Activated T-cell treated with anti-CD3 and anti-CD28 coated beads, Interleukin-2, amount 50 U/mL, for 72 hours (primary cell): Measurements from ENCODE around the gene ADTRP. TPM values are rescaled to one million over a fixed set of nuclear protein-coding genes. Genes with fewer than 3 reads are reported as not detected.
"Not testable (repeated sequence)": the region's sequence is repeated elsewhere in the genome, so short reads cannot be mapped to it uniquely, and the experiment has no call there.

Experiments used
- ATAC-seq, 2 donors: fragments of 150-1000 bp; cut with Tn5 transposase; replicated peaks in 1 of 2; 2 replicates each; pipeline ENCODE4 v1.10.0; 2021; ENCODE audit warnings: moderate library complexity in 2 of 2, mild to moderate bottlenecking in 1 of 2
- DNase-seq, 2 donors: peaks; one replicate each; pipeline ENCODE4 v3.0.0; 2021 to 2022; ENCODE audit warnings: mixed read lengths in 1 of 2
- H3K27ac Mint-ChIP-seq: one replicate; pipeline ENCODE4 v1.8.0; 2022; ENCODE audit warnings: mild to moderate bottlenecking, moderate library complexity, mixed read lengths
- H3K27me3 Mint-ChIP-seq: one replicate; pipeline ENCODE4 v1.8.0; 2022; ENCODE audit warnings: low read depth, mixed read lengths
- H3K36me3 Mint-ChIP-seq, 2 donors: one replicate each; pipeline ENCODE4 v1.8.0; 2022; ENCODE audit warnings: mixed read lengths in 2 of 2, mild to moderate bottlenecking in 1 of 2; ENCODE audit not compliant: insufficient read depth in 2 of 2
- H3K4me1 Mint-ChIP-seq: one replicate; pipeline ENCODE4 v1.8.0; 2022; ENCODE audit warnings: low read depth, mixed read lengths
- H3K4me3 Mint-ChIP-seq, 2 donors: one replicate each; pipeline ENCODE4 v1.8.0; 2022; ENCODE audit warnings: mild to moderate bottlenecking in 2 of 2, mixed read lengths in 2 of 2, moderate library complexity in 2 of 2
- H3K9me3 Mint-ChIP-seq, 2 donors: one replicate each; pipeline ENCODE4 v1.8.0; 2022; ENCODE audit warnings: mixed read lengths in 2 of 2
- total RNA-seq, 2 donors: library from RNA; stranded (reverse); gene quantifications; one replicate each; pipeline ENCODE4 v1.2.3, GENCODE V29; 2022

ADTRP gene
- total RNA-seq, 2 donors from 2014 or later: 62.4 to 71.6 TPM

DNA sequence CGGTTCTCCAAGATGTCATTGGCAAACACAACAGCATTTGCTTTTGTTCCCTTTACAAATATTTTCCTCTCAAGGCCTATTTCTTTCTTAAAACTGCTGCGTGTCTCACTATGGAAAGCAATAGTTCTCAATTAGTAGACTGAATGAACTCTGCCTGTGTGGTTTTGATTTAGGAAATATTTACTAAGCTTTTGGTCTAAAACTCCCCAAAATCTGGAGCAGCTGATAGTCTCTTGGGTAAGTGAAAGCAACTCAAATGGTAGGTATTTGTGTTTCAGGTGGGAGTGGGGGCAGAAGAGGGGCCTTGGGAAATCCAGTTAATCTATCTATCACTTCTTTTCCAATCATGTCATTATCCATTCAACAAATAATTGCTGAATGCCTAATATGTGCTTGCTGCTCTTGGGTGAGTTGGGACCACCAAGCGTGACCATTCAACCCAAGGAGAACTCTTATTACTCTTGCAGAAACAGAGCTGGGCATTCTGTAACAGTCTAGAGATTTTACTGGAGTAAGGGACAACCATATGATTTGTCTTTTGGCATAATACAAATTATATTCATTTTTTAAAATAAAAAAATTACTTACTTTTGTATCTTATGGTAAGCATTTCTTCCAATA, 33.2 kb upstream of the ADTRP start:
- no peak overlapping the region for H3K27ac Mint-ChIP-seq

DNA sequence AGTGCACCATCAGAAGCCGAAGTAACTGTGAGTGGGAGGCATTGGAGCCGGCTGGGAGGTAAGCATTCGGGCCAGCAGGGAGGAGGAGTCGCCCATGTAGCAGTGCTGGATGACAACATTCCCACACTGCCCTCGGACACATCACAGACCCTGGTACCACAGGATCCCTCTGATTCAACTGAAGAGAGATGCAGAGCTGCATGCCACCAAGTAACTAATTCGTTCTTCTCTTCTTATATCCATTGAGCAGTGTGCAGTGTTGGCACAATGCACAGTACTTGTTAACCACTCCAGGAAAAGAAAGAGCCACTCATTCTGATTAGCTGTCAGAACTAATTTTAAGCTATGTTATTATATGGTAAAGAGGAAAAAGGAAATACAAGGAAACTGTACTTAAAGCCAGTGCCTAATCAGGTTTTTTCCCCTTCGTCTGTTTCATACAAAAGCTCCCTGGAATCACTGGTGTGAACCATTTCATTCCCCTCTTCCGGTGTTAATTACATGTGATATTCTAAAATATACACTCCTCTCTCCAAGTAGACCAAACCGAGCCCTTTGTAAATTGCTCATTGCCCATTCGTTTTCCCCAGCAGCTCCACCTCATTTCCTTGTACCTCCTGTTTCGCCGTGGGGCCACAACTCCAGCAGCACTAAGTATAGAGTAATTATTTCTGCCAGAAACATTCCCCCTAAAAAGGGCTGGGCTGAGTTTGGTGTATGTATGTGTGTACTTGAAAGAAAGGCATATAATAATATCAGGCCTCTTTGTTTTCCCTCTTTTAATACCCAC, 32.4 kb upstream of the ADTRP start:
- Mint-ChIP-seq H3K4me3 (no peak overlapping the region), H3K9me3 (peaks cover 2 to 3% of the 10 kb centered on the region in 2 donors), H3K36me3 (no peaks in the 10 kb centered on the region), H3K27me3 (no peaks in the 10 kb centered on the region), H3K4me1 (peaks cover 26% of the 10 kb centered on the region), H3K27ac (peak overlapping the region; percentile 43)
- DNase-seq (no peak), ATAC-seq (no peak)

More for the DNA sequence above, 33.2 kb upstream of the ADTRP start:
- no peak for ATAC-seq
- Mint-ChIP-seq H3K36me3 (no peaks in the 10 kb centered on the region), H3K4me3 (no peak overlapping the region), H3K27me3 (no peaks in the 10 kb centered on the region), H3K4me1 (peaks cover 19% of the 10 kb centered on the region), H3K9me3 (peaks cover 2 to 3% of the 10 kb centered on the region in 2 donors)
- DNase-seq: no peak

DNA sequence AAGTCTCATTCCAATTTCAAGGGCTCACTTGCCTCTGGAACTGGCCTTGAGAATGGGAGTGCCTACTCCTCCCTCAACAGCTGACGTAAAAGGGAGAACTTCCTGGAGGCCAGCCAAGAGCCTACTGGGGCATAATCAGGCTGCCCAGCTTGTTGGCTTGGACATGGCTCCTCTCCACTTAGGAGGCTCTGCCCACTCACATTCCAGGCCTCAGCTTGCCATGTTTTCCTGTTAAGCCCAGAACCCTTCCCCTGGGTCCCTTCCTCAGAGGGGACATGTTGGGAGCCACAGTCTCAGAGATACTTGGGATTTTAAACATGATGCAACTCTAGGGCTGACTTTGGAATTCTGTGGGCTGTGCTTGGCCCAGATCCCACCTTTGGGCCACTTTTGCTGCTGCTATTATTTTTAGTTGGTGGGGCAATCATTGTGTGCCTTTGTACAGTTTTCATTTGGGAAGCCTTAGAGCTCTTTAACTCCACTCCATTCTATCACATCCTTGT, 31.5 kb upstream of the ADTRP start:
- no peaks in the 10 kb centered on the region for H3K27me3 Mint-ChIP-seq
- DNase-seq (no peak), ATAC-seq (no peak)
- peaks cover 2 to 3% of the 10 kb centered on the region in 2 donors for H3K9me3 Mint-ChIP-seq
- no peak overlapping the region for H3K4me3 Mint-ChIP-seq
- H3K27ac Mint-ChIP-seq: no peak overlapping the region
- H3K36me3 Mint-ChIP-seq: no peaks in the 10 kb centered on the region
- H3K4me1 Mint-ChIP-seq: peaks cover 32% of the 10 kb centered on the region

DNA sequence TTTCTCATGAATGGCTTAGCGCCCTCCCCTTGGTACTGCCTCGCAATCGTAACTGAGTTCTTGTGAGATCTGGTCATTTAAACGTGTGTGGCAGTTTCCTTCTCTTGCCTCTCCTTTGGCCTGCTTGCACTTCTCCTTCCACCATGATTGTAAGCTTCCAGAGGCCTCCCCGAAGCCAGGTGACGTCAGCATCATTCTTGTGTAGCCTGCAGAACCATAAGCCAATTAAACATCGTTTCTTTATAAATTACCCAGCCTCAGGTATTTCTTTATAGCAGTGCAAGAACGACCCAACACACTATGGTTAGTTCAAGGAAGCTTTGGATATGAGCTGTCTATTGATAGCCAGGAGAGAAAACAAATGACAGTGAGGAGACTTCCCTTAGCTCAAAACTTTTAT, 29.5 kb upstream of the ADTRP start:
- no peak for ATAC-seq
- peaks cover 0 to 2% of the 10 kb centered on the region in 2 donors for H3K9me3 Mint-ChIP-seq
- no peak overlapping the region for H3K4me3 Mint-ChIP-seq
- H3K27ac Mint-ChIP-seq: no peak overlapping the region
- H3K27me3 Mint-ChIP-seq: no peaks in the 10 kb centered on the region
- H3K4me1 Mint-ChIP-seq: peaks cover 34% of the 10 kb centered on the region
- H3K36me3 Mint-ChIP-seq: no peaks in the 10 kb centered on the region
- no peak for DNase-seq

DNA sequence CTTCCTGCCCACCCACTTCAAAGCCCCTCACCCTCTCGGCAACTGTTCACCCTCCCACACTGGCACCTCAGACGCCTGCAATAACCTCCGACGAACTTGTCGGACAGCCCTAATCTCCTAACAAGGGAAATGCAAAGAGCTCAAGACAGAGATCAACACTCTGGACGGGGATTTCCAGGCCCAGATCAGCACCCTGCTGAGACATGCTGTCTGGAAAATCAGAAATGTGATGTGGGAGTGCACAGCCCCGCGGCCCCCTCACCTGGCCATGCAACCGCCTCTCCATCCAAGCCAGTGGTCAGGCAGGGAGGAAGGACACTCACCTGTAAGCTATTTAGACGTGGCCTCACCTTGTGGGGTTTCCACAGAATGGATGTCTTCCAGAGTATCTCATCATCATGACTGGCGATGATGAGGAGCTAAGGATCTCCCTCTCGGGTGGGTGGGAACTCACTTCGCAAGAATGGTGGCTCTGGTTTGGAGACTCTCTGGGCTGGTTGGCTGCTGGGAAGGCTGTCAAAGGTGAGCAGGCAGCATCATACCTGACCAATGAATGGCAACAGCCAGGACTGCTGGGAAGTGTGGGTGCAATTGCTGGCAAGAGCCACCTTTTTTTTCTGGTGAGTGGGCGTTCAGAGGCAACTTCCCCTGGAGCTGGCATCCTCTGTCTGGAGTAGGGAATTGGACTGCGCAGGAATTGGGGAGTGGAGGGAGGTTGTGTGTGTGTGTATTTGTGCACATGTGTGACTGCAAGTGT, 28.1 kb upstream of the ADTRP start:
- Mint-ChIP-seq H3K36me3 (no peaks in the 10 kb centered on the region), H3K4me1 (peaks cover 32% of the 10 kb centered on the region), H3K4me3 (peak overlapping the region; percentile 48 to 71), H3K27ac (peak overlapping the region; percentile 3), H3K9me3 (peaks cover 0 to 2% of the 10 kb centered on the region in 2 donors), H3K27me3 (no peaks in the 10 kb centered on the region)
- DNase-seq (peak; percentile 10 to 20), ATAC-seq (peak; percentile 62 to 72)

DNA sequence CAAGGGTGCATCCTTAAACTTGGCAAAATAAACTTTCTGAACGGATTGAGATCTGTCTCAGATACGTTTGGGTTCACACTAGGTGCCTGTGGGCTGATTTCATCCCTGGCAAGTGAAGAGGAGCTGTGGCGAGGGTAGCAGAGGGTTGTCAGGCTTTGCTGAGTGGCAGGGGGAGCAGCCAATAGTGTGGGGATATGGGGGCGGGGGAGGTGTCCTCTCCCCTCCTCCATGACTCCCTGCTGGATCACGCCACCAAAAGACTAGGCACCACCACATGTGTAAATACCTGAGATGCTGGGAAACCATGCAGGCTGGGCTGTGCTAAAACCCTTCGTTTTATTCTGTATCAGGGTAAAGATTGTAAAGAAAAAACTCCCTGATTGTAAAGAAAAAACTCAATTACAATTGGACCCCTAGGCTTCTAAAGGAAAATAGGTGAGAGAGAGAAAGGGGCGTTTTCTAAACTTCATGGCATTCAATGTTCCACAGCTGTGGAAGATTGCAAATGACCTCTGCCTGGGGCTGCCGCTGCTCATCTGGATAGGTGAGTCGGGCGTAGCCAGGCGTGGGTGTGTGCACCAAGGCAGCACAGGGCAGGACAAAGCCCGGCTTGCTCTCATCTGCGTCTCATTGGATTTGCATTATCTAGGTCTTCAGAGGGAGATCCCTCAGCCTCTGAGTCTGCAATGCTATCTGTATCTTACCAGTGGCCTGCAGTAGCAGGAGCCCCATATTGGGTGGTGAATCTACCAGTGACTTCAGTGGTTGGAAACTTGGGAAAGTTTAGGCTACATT, 26.9 kb upstream of the ADTRP start:
- Mint-ChIP-seq H3K27me3 (no peaks in the 10 kb centered on the region), H3K27ac (no peak overlapping the region), H3K4me3 (no peak overlapping the region), H3K36me3 (no peaks in the 10 kb centered on the region), H3K9me3 (peaks cover 0 to 2% of the 10 kb centered on the region in 2 donors), H3K4me1 (peaks cover 22% of the 10 kb centered on the region)
- DNase-seq (no peak), ATAC-seq (no peak)

DNA sequence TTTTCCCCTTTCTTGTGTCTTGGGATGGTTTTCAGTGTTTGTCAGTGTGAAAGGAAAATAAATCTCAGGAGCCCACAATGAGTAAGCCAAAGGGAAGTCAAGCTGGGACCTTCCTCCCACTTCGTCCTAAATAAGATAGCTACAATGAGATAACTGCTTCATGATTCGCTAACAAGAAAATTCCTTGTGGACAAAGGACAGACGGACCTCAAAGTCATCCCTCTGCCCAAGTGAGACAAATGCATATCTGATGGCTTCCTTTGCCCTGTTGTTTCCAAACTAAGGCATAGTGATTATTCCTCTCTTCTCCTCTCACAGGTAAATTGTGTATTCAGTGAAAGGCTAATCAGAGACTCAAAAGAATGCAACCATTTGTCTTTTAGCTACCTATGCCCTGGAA, 26.1 kb upstream of the ADTRP start:
- Mint-ChIP-seq H3K4me3 (no peak overlapping the region), H3K27me3 (no peaks in the 10 kb centered on the region), H3K36me3 (no peaks in the 10 kb centered on the region), H3K27ac (no peak overlapping the region), H3K9me3 (peaks cover 0 to 2% of the 10 kb centered on the region in 2 donors), H3K4me1 (peaks cover 20% of the 10 kb centered on the region)
- no peak for ATAC-seq
- no peak for DNase-seq

DNA sequence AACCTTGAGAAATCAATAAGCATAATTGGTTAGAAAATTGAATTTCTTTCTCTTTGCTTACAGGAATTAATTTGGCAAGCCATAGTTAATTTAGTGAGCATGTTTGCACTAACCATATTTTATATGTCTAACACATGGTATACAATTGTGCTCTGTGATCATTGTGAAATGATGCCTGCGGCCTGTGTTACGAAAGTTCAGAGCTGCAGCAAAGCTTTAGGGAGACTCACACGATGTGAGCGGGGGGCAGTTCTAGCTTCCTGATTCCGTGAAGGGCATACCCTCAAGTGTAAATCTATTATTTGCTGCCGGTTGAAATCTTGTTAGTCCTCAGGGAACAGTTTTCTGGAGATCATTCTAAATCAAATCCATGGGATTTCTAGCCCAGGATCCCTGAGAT, 25.5 kb upstream of the ADTRP start:
- H3K27ac Mint-ChIP-seq: no peak overlapping the region
- ATAC-seq: no peak
- no peaks in the 10 kb centered on the region for H3K27me3 Mint-ChIP-seq
- H3K9me3 Mint-ChIP-seq: peaks cover 0 to 2% of the 10 kb centered on the region in 2 donors
- H3K4me1 Mint-ChIP-seq: peaks cover 20% of the 10 kb centered on the region
- no peak for DNase-seq
- no peaks in the 10 kb centered on the region for H3K36me3 Mint-ChIP-seq
- no peak overlapping the region for H3K4me3 Mint-ChIP-seq

DNA sequence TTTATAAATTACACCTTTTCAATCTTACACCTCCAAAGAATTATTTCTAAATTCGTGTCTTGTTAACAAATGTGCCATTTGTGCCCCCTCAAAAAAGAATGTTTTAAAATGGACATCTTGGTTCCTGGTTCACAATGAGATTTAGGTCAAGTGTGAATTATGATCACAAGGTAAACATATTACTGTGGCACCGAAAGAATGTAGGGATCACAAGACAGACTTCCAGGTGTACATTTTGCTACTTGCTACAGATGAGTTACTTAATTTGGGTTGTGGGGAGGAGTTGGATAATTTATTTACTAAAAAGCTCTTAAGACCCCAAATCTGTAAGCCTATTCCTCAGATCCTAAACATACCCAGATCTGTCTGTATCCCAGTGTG, 25.0 kb upstream of the ADTRP start:
- DNase-seq (no peak), ATAC-seq (no peak)
- no peaks in the 10 kb centered on the region for H3K36me3 Mint-ChIP-seq
- no peak overlapping the region for H3K27ac Mint-ChIP-seq
- H3K9me3 Mint-ChIP-seq: no peaks in the 10 kb centered on the region
- no peak overlapping the region for H3K4me3 Mint-ChIP-seq
- no peaks in the 10 kb centered on the region for H3K27me3 Mint-ChIP-seq
- peaks cover 20% of the 10 kb centered on the region for H3K4me1 Mint-ChIP-seq

DNA sequence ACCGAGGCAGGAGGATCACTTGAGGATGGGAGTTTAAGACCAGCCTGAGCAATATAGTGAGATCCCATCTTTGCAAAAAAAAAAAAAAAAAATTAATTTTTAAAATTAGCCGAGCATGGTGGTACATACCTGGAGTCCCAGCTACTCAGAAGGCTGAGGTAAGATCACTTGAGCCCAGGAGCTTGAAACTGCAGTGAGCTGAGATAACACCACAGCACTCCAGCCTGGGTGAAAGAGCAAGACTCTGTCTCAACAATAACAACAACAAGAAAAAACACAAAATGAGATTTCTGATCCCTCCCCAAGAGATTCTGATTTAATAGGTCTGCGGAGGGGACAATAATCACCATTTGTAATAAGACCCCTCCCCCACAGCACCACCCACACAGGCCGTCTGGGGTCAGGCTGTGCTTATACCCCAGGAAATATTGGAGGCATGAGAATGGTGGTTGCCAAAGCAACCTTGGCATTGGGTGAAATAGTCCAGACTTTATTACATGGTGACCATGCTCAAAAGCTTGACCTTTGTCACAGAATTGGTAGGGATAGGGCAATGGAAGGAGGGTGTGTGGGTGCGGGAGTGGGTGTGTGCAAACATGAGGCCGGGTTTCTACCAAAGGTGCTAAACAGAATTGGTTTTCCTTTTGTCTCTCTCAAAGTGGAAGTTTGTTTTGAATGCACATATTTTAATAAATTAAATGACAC, 24.4 kb upstream of the ADTRP start:
- no peak for ATAC-seq
- H3K27me3 Mint-ChIP-seq: no peaks in the 10 kb centered on the region
- no peaks in the 10 kb centered on the region for H3K9me3 Mint-ChIP-seq
- H3K36me3 Mint-ChIP-seq: no peaks in the 10 kb centered on the region
- H3K4me1 Mint-ChIP-seq: peaks cover 20% of the 10 kb centered on the region
- DNase-seq: no peak
- no peak overlapping the region for H3K27ac Mint-ChIP-seq
- no peak overlapping the region for H3K4me3 Mint-ChIP-seq

DNA sequence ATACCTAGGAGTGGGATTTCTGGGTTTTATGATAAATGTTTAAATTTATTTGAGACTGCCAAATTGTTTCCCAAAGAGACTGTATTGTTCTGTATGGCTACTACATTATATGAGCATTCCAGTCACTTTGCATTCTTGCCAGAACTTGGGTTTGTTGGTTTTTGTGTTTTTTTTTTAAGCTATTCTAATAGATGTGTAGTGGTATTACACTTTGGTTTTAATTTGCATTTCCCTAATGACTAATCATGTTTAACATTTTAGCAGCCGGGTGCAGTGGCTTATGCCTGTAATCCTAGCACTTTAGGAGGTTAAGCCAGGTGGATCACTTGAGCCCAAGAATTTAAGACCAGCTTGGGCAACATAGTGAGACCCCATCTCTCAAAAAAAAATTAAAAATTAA, 21.9 kb upstream of the ADTRP start:
- H3K27ac Mint-ChIP-seq, H3K4me3 Mint-ChIP-seq, ATAC-seq, H3K27me3 Mint-ChIP-seq, DNase-seq, H3K4me1 Mint-ChIP-seq, H3K36me3 Mint-ChIP-seq, H3K9me3 Mint-ChIP-seq: not testable (repeated sequence)

DNA sequence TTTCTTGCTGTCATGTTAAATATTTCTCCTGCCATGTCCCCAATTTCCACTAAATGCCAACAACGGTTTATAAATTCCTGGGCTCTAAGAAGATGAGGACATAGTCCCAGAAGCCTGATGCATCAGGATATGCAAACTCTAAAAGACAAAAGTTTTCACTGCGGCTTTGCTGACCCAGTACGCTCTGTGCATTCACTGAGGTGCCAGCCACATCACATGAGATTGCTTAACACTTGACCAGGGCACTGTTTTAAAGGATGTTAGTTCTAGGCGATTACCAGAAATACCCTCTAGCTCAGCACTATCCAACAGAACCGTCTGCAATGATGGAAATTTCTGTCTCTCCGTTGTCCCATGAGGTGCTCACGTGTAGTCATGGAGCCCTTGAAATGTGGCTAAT, 19.9 kb upstream of the ADTRP start:
- Mint-ChIP-seq H3K4me1 (no peaks in the 10 kb centered on the region), H3K27ac (no peak overlapping the region), H3K4me3 (no peak overlapping the region), H3K27me3 (no peaks in the 10 kb centered on the region), H3K36me3 (no peaks in the 10 kb centered on the region), H3K9me3 (no peaks in the 10 kb centered on the region)
- DNase-seq (no peak), ATAC-seq (no peak)
